ENCODE results near the gene MTG2.

DNA sequence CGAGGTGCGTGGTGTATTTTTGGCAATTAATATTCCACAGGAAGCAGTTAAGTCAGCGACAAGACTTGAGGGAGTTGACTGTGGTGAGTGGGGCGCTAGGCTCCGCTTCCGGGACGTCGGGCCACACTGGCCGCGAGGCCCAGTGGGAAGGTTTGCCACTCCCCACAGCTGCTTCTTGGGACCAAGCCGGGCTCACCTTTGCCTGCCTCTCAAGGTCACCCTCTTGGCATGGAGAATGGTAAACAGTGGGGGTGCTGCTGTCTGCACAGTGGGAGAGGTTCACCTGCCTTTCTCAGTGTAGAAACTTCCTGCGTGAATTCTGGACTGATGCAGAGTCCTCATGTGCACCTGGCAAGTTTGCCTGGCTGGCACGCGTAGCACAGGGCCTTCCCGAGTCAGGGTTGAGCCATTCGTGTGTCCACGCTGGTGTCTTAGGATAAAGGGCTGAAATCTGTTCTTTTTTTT is 61.8 kb downstream of the MTG2 start:
- TF ChIP-seq, protein P1, sequence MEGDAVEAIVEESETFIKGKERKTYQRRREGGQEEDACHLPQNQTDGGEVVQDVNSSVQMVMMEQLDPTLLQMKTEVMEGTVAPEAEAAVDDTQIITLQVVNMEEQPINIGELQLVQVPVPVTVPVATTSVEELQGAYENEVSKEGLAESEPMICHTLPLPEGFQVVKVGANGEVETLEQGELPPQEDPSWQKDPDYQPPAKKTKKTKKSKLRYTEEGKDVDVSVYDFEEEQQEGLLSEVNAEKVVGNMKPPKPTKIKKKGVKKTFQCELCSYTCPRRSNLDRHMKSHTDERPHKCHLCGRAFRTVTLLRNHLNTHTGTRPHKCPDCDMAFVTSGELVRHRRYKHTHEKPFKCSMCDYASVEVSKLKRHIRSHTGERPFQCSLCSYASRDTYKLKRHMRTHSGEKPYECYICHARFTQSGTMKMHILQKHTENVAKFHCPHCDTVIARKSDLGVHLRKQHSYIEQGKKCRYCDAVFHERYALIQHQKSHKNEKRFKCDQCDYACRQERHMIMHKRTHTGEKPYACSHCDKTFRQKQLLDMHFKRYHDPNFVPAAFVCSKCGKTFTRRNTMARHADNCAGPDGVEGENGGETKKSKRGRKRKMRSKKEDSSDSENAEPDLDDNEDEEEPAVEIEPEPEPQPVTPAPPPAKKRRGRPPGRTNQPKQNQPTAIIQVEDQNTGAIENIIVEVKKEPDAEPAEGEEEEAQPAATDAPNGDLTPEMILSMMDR (IDR thresholded peaks at IDR 0.05; ENCODE audit: low read depth, low read length) = no peak
- no peak for TF ChIP-seq EZH2phosphoT487 (IDR thresholded peaks at IDR 0.05; ENCODE audit: low read depth)
